NCI-H1048 (cell line): ENCODE data around the gene DIRAS1.

Experiments used
- DNase-seq: peaks from one replicate; lab custom pipeline; 2025; lab: John Stamatoyannopoulos, UW

The DIRAS1 gene, protein sequence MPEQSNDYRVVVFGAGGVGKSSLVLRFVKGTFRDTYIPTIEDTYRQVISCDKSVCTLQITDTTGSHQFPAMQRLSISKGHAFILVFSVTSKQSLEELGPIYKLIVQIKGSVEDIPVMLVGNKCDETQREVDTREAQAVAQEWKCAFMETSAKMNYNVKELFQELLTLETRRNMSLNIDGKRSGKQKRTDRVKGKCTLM

DNA sequence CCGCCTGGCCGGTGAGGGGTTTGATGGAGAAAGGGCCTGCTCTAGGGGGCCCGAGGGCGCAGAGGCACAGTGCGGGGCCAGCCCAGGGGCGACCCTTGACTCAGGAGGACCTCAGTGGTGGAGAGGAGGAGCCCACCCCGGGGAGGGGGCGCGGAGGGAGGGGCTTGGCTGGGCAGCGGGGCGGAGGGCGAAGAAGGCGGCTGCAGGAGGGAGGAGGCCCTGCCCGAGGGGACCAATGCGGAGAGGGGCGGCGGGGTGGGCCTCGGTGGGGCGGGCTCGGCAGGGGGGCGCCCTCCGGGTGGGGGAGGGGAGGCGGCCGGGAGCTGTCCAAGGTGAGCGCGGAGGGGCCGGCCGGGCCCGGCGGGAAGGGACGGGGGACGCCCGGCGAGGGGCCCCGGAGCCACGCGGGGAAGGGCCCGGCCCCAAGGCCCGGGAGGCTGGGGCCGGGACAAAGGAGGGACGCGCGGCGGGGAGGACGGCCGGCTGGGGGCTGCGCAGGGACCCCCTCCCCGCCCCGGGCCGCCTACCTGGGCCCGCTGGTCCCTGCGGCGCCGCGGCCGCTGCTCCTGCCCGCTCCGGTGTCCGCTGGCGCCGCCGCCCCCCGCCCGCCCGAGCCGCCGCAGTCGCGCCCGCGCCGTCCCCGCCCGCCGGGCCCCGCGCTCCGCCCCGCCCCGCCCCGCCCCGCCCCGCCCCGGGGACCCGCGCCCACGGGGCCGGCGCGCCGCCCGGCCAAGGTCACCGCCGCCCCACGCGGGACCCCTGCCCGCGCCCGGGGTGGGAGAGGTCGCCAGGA is at the start of gene DIRAS1:
Gene DIRAS1, minus strand, starts transcription at position 596 of the 793 bp plus-strand sequence. CDS start 3,566 bp downstream, outside the sequence.
- no peak for DNase-seq

DNA sequence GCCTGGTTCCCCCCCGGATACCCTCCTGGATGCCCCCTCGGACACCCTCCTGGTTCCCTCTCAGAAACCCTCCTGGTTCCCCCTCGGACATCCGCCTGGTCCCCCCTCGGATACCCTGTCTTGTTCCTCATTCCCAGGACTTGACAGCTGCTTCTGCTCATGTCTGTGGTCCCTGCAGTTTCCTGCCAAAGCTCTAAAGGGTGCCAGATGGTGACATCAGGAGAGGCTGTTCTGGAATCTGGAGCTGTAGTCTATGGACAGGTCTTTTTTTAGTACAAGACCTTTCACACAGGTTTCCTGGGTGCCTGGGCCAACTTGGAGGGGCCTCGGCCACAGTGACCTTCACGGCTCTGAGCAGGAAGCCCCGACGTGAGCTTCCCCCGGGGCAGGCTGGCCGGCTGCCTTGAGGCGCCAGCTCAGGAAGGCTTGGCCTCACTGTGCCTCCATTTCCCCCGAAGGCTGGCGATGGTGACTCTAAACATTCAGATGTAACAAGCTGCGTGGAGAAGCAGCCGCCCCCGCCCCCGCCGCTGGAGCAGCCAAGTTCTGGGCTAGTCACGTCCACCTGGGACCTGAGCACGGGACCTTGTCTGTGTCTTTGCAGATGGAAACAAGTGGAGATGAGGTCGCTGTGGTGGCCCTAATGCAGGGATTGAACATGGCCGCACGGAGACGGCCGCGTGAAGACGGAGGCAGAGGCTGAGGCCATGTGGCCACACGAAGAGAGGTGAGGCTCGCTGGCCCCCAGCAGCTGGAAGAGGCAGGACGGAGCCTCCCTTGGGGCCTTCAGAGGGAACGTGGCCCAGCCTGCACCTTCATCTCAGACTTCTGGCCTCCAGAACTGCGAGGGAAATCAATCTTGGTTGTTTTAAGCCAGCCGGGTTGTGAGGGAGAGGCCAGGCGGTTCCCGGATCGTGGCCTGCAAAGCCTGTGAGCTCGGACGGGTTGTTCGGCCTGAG is 49.2 kb upstream of the DIRAS1 start:
- DNase-seq = no peak

DNA sequence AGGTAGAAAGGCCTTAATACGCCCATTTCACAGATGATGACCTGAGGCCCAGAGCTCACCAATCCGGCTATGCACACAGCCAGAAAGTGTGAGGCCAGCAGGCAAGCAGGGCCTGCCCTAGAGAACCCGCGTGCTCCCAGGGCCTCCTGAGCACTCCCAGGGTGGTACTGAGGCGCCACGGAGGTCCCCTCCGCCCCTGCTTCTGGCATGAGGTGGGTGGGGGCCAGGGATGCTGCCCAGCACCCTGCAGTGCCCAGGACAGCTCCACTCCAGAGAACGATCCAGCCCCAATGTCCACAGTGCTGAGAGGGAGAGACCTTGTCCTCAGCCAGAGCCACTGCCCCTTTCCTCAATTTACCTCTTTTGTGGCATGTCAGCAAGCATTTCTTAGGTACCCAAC is 48.0 kb upstream of the DIRAS1 start:
- no peak for DNase-seq

DNA sequence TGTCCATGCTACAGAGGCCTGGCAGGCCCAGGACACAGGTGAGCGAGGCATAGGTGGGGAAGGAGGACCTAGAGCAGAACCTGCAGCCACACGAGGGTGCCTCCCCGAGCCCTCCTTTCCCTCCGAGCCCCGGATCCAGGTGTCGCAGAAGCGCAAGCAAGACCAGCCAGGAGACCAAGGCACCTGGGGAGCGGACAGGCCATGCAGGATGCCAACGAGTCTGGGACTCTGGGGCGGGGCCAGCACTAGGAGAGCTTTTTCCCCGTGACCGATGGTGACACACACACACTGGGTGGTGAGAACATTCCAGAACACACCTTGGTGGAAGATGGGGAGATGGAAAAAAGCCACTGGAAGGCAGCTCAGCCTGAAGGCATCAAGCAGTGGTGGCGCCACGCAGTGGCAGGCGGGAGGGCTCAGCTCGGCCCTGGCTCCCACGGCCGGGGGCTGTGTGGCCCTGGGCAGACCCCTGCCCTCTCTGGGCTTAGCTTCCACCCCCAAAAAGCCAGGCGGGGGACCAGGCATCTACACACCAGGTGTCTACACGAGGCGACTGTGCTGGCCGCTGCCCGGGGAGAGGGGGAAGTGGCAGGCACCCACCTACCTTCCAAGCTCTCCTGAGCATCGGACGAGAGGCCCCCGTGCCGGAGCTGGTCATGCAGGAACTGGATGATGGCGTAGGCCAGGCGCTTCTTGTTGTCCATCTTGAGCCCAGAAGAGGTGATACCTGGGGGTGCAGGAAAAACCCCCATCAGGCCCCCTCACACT is 47.4 kb upstream of the DIRAS1 start:
- no peak for DNase-seq

DNA sequence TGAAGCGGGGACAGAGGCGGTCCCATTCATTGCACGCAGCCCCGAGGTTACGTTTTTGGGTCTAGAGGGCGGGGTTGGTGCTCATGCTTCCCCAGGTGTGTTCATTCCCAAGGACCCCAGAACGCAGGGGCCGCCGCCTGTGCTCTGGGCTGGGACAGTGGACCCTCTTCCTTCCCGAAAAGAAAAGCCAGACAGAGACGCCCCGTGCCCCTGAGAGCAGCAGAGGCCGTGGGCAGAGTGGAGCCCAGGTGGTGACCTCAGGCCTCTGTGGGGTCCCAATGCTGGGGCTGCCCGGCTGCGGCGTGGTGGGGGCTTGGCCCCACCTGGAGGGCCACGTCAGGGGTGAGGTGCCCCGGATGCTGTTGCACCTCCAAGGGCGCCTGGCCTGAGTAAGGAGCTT is 46.5 kb upstream of the DIRAS1 start:
- DNase-seq = no peak

DNA sequence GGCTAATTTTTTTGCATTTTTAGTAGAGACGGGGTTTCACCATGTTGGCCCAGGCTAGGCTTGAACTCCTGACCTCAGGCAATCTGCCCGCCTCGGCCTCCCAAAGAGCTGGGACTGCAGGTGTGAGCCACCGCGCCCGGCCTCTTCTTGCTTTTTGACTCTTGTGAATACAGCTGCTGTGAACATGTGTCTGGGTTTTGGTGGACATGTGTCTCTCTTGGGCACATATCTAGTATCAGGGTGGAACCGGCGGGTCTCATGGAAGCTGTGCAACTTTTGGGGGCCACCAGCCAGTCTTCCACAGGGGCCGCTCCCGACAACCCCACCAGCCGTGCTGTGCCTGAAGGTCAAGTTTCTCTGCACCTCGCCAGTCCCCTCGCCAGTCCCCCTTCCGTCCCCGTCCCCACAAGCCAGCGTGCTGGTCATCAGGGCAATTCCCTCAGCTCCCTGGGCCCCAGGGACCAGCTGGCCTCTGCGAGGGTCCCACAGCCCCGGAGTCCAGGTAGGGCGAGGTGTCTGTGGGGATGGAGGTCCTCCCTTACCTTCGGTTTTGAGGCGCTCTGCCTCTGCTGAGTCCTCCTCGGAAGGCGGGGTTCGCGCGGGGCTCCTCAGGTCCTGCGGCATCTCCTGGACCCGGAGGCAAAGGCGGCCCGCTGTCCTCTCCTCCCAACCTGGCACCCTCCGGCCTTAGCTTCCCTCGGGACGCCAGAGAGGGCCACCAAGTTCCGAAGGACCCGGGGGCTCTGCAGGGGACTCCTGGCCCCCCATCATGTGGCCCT is 45.6 kb upstream of the DIRAS1 start:
- DNase-seq = no peak

DNA sequence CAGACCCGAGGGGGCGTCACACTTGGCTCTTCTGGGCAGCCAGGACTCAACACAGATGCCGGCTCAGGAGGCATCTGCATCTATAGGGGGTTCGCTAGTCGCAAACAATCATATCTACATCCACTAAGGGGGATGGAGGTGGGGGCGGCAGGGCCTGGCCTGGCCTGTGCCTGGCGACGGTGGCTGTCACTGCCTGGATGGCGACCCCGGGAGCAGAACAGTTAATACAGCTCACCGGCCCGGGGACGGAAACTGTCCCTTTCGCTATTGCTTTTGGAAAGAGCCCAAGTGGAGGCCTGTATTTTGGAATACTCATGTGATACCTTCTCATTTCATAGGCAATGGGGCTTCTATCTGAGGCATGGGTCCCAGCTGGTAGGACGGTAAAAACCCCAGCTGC is 44.2 kb upstream of the DIRAS1 start:
- DNase-seq = no peak

DNA sequence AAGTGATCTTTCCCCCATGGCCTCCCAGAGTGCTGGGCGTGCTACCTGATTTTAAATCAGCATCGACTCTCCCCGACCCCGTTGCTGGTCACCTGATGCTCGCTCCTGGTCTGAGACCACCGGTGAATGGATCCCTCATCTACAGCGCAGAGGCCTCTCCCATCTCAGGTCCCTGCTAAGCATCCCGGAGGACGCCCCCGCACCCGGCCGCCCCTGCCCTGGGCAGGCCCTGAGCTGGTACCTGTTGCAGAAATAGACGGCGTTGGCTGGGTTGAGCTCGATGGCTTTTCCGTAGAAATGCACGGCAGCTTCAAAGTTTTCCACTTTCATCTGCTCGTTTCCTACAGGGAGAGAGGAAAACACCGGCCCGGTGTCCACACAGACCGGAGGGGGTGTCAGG is 43.8 kb upstream of the DIRAS1 start:
- DNase-seq = no peak

DNA sequence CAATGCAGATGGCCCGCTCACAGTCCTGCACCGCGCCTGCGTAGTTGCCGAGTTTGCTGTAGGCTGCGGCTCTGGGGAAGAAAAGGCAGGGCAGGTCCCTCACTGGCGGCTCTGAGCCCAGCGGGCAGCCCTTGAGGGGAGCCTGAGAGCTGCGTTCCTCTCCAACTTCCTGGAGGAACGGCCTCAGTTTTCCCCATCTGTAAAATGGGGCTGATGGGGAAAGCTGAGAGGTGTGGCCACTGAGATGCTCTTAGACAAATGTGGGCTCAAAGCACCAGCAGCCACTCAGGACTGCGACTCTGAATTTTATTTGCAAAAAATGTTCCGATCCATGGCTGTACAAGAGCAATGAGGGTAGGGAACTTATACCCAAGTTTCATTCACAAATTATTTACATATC is 42.5 kb upstream of the DIRAS1 start:
- no peak for DNase-seq

DNA sequence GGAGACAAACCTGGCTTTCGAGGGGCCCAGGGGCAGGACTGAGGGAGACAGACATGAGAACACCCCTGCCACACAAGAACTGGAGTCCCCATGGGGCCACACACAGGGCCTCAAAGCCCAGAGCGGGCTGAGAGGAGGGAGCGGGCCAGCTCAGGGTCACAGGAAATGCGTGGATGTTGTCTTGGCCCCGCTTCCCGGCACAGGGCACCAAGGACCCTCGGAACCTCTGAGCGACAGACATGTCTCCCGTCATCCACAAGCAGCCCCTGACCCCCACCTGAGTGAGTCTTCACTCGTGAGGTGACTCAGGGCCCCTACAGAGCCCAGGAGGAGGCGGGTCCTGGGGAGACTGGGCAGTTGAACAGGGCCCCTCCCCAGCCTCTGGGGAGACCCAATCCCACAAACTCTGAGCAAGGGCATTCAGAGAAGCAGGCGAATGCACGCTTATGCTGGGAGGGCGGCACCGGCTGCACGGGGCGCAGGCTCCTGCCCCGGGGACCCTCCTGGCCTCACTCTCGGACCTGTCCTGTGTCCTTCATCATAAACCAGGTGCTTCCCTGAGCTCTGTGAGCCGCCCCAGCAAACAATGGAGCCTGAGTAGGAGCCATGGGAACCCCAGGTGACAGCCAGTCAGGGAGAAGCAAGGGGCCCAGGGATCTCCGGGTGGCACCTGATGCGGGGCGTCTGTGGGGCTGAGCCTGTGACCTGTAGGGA is 41.8 kb upstream of the DIRAS1 start:
- DNase-seq = no peak

DNA sequence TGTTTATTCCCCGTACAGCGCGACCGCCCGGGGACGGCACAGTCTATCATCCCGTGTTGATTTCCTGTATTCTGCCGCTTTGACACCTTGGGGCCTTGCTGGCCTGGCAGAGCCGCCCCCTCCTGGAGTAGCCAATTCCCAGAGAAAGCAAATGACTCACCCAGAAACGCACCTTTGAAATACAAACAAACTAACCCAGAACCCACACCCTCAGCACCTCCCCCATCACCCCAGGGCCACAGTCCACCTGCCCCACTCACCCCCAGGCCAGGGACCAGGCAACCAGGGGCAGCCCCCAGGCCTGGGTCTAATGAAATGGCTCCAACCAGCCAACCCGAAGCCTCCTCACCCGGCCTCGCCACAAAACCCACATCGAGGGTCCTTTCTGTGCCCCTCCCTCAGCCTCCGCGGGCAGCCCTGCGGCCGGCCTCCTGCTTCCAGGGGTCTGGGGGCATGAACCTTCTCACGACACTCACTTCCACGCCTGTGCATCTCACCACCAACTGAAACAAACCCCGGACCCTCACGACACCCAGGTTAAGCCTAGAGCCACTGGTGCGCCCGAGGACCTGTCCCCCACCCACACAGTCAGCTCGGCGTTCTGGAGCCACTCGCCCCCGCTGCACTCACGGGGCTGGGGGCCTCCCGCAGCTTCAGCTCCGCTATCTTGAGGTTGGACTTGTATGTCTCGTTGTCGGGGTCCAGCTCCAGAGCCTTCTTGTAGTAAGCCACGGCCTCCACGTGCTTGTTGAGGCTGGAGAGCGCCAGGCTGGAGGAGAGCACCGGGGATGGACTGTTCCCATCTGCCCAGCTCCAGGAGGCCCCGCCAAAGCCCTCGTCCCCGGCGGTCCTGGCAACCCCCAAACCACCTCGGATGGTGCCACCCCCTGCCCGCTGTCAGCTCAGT is 41.0 kb upstream of the DIRAS1 start:
- DNase-seq = no peak

DNA sequence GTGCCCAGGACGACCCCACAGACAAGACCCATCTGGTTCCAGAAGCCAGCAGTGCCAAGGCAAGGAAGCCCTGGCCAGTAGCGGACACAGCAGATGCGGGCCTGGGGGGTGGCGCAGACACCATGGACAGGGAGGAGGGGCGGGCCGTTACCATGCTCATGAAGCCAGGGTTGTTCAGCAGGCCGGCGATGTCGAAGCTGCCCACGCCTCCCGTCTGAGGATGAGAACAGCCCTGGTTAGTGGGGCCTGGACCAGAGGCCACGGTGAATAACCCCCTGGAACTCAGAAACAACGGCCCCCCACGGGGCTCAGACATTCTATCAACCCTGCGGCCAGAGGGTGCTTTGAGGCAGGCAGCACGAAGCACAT is 40.1 kb upstream of the DIRAS1 start:
- DNase-seq = no peak

DNA sequence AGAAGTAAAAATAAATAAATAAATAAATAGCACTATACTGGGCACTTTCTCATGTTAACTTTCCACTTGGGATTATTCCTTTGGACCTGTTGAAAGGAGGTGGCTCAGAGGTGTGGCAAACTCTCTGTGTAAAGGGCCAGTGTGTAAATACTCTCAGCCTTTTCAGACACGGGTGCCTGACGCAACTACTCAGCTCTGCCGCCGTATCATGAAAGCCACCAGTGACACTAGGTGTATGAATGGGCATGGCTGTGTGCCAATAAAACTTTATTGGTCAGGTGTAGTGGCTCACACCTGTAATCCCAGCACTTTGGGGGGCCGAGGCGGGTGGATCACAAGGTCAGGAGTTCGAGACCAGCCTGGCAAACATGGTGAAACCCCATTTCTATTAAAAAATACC is 38.8 kb upstream of the DIRAS1 start:
- DNase-seq = no peak

DNA sequence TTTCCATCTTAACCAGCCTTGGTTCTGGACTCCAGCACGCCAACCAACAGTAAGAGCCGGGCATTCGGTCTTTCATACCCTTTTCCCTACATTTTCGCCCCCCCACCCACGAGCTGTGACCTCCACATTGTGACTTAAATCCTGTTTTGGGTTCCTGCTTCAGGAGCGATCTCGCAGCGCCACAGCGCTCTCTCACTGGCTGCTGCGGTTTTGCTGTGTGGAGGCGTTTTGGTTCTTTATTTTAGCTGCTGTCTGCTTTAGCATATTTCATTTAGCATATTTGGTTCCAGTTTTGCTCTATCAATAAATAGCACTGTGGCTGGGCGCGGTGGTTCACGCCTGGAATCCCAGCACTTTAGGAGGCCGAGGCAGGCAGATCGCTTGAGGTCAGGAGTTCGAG is 38.2 kb upstream of the DIRAS1 start:
- no peak for DNase-seq

DNA sequence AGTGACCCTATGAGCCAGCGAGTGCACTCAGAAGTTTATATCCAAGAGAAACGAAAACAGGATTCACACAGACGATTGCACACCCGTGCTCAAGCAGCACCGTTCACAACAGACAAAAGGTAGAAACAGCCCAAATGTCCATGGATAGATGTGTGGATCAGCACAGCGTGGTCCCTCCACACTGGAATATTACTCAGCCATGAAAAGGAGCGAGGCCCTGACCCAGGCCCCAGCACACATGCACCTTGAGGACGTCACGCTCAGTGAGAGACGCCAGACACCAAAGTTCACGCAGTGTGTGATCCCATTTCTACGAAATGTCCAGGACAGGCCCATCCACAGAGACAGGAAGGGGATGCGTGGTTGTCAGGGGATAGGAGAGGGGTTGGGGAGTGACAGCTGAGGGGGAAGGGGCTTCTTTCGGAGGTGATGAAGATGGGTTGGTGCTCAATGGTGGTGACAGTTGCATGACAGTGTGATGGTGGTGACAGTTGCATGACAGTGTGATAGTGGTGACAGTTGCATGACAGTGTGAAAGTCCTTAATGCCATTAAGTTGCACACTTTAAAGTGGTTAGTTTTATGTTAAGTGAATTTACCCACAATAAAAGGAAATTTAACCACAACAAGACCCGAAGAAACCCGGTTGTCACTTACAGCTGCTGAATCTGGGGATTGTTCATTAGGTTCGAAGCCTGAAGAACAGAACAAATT is 37.6 kb upstream of the DIRAS1 start:
- DNase-seq = no peak

DNA sequence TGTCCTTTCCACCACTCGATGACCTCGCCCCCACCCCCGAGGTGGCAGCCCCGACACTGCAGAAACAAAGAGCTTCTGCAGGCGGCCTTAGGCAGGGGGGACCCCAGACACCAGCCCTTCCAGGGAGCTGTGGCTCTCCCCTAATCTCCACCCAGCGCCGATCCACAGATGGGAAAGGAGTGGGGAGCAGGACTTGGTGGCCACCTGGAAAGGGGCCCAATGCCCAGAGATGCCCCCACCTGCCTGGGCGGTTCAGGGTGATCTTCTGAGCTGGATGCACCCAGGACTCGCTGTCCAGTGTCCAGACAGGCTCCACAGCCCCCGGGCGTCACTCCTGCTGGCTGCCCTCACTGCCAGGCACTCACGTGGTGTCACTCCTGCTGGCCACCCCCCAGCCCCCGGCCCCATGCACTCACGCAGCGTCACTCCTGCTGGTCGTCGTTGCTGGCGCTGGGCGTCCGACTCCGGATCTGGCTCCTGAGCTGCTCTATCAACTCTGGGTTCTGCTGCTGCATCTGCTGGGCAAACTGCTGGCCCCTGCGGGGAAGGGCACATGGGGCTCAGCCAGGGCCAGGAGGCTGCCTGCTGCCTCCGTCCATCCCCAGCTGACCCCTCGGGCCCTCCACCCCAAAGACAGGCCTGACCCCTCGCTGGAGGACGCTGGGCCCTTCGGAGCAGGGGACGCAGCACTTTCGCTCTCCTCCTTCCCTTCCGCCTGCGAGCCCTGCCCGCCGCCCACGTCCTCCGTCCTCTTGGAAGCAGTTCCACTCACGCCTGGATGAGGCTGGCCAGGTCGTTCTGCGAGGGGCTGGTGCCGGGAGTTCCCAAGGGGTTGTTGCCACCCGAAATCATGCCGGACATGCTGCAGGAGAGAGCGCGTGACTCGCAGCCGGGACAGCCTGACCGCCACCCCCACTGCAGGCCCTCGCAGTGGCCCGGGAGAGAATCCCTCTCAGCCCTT is 36.0 kb upstream of the DIRAS1 start:
- no peak for DNase-seq

DNA sequence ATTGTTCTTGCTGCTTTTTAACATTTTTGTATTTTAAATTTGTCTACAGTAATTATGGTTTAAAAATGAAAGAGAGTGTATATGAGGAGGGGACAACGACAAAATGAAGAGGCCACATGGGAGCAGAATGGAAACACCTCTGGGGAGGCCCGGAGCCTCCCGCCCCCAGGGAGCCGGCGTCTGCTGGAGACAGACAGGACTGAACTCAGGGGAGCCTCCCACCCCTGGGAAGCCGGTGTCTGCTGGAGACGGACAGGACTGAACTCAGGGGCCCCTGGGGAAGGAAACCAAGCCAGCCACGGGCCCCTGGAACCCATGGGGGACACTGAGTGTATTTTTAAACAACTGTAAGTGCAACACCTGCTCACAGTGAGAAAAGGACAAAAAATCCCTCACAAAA is 35.3 kb upstream of the DIRAS1 start:
- no peak for DNase-seq

DNA sequence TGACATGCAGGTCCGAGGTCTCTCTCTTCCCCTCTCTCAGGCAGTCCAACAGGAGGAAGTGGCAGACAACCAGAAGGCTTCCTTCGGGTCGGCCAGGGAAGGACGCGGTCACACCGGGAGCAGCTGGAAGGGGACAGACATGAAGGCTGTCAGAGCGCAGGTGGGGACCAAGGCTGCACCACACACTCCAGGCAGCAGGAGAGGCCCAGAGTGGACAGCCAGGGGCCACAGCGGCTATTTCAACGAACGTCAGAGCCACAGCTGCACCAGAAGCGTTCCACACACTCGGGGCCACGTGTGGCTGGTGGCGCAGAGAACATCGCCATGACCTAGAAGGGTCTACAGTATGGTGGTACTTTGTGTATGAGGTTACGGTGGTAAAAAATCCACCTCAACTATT is 34.6 kb upstream of the DIRAS1 start:
- DNase-seq = no peak
